ENCODE data around the gene NRL.

- TF ChIP-seq CTCF (IDR thresholded peaks at IDR 0.05; ENCODE audit: low read depth, low read length): no peak
- TF ChIP-seq EZH2phosphoT487 (IDR thresholded peaks at IDR 0.05; ENCODE audit: low read depth): no peak
Observed at GRCh38 chr14:24108336-24108874, 6.3 kb downstream of the NRL start.
